SK-N-SH treated with all-trans-retinoic acid at 6 μM for 48 hours (cell line): ENCODE measurements around the gene LEFTY1.

Experiments
- ATAC-seq: fragments of 200-7000 bp; cut with Tn5 transposase; 3 replicates; pipeline ENCODE4 v1.9.1; 2020; ENCODE audit warnings: mild to moderate bottlenecking, moderate library complexity
- BACH2 ChIP-seq: fragments of 250-450 bp; sonication (Bioruptor Pico); IDR thresholded peaks from 2 replicates; pipeline ENCODE4 v1.9.0; 2021; ENCODE audit warnings: mild to moderate bottlenecking, borderline replicate concordance
- CSDC2 ChIP-seq: fragments of 250-450 bp; sonication (Bioruptor Pico); IDR thresholded peaks from 2 replicates; pipeline ENCODE4 v1.5.0; 2020; ENCODE audit warnings: mild to moderate bottlenecking, moderate library complexity
- ESRRG ChIP-seq: fragments of 250-450 bp; sonication (Bioruptor Pico); IDR thresholded peaks from 2 replicates; pipeline ENCODE4 v1.6.1; 2021; ENCODE audit warnings: mild to moderate bottlenecking
- OSR1 ChIP-seq: fragments of 250-450 bp; sonication (Bioruptor Pico); IDR thresholded peaks from 2 replicates; pipeline ENCODE4 v1.8.0; 2022; ENCODE audit warnings: moderate library complexity, mild to moderate bottlenecking, inconsistent platforms
- PPARA ChIP-seq: fragments of 250-450 bp; sonication (Bioruptor Pico); IDR thresholded peaks from 2 replicates; pipeline ENCODE4 v1.5.0; 2020; ENCODE audit warnings: mild to moderate bottlenecking, borderline replicate concordance
- RARB ChIP-seq: fragments of 250-450 bp; sonication (Bioruptor Pico); IDR thresholded peaks from 2 replicates; pipeline ENCODE4 v1.8.0; 2021; ENCODE audit warnings: mild to moderate bottlenecking, moderate library complexity
- SNAI2 ChIP-seq: fragments of 250-450 bp; sonication (Bioruptor Pico); IDR thresholded peaks from 2 replicates; pipeline ENCODE4 v1.5.0; 2020; ENCODE audit warnings: mild to moderate bottlenecking, moderate library complexity
- TOX ChIP-seq: fragments of 250-450 bp; sonication (Bioruptor Pico); IDR thresholded peaks from 2 replicates; pipeline ENCODE4 v1.8.0; 2021; ENCODE audit warnings: mild to moderate bottlenecking, moderate library complexity, borderline replicate concordance
- ZFP3 ChIP-seq: fragments of 250-450 bp; sonication (Bioruptor Pico); IDR thresholded peaks from 2 replicates; pipeline ENCODE4 v1.5.0; 2020; ENCODE audit warnings: mild to moderate bottlenecking, moderate library complexity
- ZFP30 ChIP-seq: fragments of 450-650 bp; formaldehyde crosslinking; IDR thresholded peaks from 2 replicates; pipeline ENCODE4 v1.5.0; 2022; ENCODE audit warnings: mild to moderate bottlenecking, moderate library complexity
- ZNF565 ChIP-seq: fragments of 450-650 bp; formaldehyde crosslinking; conservative IDR thresholded peaks from 2 replicates; pipeline ENCODE4 v1.5.0; 2020; ENCODE audit warnings: low read depth, mild to moderate bottlenecking, moderate library complexity
- ZNF70 ChIP-seq: fragments of 450-650 bp; formaldehyde crosslinking; IDR thresholded peaks from 2 replicates; pipeline ENCODE4 v1.5.0; 2020; ENCODE audit warnings: mild to moderate bottlenecking, moderate library complexity
- ZNF8 ChIP-seq: fragments of 450-650 bp; formaldehyde crosslinking; IDR thresholded peaks from 2 replicates; pipeline ENCODE4 v1.5.0; 2020; ENCODE audit warnings: mild to moderate bottlenecking, moderate library complexity
- TF ChIP-seq, protein P1 (sequence below): fragments of 250-450 bp; sonication (Bioruptor Pico); IDR thresholded peaks from 2 replicates; pipeline ENCODE4 v1.8.0; 2021; ENCODE audit warnings: low read depth, mild to moderate bottlenecking, moderate library complexity, borderline replicate concordance
- TF ChIP-seq, protein P2 (sequence below): fragments of 250-450 bp; sonication (Bioruptor Pico); IDR thresholded peaks from 2 replicates; pipeline ENCODE4 v1.8.0; 2020; ENCODE audit warnings: mild to moderate bottlenecking, moderate library complexity, borderline replicate concordance
- TF ChIP-seq, protein P3 (sequence below): fragments of 250-450 bp; sonication (Bioruptor Pico); IDR thresholded peaks from 2 replicates; pipeline ENCODE4 v1.5.1; 2020; ENCODE audit warnings: low read depth, mild to moderate bottlenecking, moderate library complexity
- TF ChIP-seq, protein P4 (sequence below): fragments of 250-450 bp; sonication (Bioruptor Pico); IDR thresholded peaks from 2 replicates; pipeline ENCODE4 v1.5.1; 2021; ENCODE audit warnings: mild to moderate bottlenecking, moderate library complexity

LEFTY1 gene

DNA sequence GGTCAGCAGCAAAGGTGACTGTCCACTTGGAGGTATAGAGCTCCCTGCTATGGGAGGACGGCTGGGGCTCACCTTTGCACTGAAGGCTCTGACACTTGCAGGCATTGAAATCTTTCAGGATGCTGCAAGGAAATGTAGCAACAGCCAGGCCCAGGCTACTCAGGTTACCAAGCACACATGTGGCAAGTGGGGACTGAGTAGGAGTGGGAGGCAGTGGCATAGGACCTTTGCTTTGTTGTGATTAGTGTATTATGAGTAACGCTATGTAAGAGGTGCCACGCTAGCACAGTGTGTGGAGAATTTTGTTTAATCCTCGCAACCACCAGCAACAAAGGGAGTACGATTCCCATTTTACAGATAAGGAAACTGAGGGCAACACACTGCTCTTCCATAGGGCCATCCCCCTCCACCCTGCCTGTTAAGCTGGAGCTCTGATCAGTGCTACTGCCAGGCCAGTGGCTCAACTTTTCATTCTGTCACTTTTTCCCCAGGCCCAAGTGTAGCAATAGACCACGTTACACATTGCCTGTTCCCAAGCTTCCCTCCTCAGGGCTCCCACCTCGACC is 28.0 kb downstream of the LEFTY1 start:
- no peak for ATAC-seq
- TF ChIP-seq, protein P1, sequence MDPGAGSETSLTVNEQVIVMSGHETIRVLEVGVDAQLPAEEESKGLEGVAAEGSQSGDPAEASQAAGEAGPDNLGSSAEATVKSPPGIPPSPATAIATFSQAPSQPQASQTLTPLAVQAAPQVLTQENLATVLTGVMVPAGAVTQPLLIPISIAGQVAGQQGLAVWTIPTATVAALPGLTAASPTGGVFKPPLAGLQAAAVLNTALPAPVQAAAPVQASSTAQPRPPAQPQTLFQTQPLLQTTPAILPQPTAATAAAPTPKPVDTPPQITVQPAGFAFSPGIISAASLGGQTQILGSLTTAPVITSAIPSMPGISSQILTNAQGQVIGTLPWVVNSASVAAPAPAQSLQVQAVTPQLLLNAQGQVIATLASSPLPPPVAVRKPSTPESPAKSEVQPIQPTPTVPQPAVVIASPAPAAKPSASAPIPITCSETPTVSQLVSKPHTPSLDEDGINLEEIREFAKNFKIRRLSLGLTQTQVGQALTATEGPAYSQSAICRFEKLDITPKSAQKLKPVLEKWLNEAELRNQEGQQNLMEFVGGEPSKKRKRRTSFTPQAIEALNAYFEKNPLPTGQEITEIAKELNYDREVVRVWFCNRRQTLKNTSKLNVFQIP (CRISPR knock-in tag): no peak
- TF ChIP-seq BACH2 (no peak), ZNF70 (CRISPR knock-in tag) (no peak), OSR1 (no peak), SNAI2 (CRISPR knock-in tag) (no peak), PPARA (no peak), ESRRG (CRISPR knock-in tag) (no peak), ZFP3 (CRISPR knock-in tag) (no peak), TOX (CRISPR knock-in tag) (no peak), RARB (CRISPR knock-in tag) (no peak)
- TF ChIP-seq, protein P2, sequence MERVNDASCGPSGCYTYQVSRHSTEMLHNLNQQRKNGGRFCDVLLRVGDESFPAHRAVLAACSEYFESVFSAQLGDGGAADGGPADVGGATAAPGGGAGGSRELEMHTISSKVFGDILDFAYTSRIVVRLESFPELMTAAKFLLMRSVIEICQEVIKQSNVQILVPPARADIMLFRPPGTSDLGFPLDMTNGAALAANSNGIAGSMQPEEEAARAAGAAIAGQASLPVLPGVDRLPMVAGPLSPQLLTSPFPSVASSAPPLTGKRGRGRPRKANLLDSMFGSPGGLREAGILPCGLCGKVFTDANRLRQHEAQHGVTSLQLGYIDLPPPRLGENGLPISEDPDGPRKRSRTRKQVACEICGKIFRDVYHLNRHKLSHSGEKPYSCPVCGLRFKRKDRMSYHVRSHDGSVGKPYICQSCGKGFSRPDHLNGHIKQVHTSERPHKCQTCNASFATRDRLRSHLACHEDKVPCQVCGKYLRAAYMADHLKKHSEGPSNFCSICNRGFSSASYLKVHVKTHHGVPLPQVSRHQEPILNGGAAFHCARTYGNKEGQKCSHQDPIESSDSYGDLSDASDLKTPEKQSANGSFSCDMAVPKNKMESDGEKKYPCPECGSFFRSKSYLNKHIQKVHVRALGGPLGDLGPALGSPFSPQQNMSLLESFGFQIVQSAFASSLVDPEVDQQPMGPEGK (CRISPR knock-in tag): no peak
- TF ChIP-seq, protein P3, sequence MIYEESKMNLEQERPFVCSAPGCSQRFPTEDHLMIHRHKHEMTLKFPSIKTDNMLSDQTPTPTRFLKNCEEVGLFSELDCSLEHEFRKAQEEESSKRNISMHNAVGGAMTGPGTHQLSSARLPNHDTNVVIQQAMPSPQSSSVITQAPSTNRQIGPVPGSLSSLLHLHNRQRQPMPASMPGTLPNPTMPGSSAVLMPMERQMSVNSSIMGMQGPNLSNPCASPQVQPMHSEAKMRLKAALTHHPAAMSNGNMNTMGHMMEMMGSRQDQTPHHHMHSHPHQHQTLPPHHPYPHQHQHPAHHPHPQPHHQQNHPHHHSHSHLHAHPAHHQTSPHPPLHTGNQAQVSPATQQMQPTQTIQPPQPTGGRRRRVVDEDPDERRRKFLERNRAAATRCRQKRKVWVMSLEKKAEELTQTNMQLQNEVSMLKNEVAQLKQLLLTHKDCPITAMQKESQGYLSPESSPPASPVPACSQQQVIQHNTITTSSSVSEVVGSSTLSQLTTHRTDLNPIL (CRISPR knock-in tag): no peak
- TF ChIP-seq, protein P4, sequence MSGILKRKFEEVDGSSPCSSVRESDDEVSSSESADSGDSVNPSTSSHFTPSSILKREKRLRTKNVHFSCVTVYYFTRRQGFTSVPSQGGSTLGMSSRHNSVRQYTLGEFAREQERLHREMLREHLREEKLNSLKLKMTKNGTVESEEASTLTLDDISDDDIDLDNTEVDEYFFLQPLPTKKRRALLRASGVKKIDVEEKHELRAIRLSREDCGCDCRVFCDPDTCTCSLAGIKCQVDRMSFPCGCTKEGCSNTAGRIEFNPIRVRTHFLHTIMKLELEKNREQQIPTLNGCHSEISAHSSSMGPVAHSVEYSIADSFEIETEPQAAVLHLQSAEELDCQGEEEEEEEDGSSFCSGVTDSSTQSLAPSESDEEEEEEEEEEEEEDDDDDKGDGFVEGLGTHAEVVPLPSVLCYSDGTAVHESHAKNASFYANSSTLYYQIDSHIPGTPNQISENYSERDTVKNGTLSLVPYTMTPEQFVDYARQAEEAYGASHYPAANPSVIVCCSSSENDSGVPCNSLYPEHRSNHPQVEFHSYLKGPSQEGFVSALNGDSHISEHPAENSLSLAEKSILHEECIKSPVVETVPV (CRISPR knock-in tag): no peak

DNA sequence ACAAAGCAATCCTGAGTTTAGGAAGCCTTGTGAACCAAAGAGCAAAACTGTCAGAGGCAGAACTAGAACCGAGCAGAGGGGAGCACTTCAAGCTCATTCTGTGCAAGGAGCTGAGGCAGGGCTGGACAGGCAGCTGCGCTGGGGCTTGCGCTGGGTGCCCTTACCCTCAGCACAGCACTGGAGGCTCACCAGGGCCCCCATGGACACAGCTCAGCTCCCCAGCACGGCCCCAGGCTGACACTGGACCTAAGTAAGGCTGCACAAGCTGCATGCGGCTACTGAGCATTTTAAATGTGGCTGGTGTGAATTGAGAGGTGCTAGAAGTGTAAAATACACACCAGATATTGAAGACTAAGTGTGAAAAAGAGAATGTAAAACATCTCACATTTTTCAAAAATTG is 28.8 kb downstream of the LEFTY1 start:
- no peak for ATAC-seq
- TF ChIP-seq TOX (CRISPR knock-in tag): no peak
- no peak for TF ChIP-seq ZFP3 (CRISPR knock-in tag)
- no peak for TF ChIP-seq ZNF8 (CRISPR knock-in tag)
- TF ChIP-seq ZFP30: no peak
- no peak for TF ChIP-seq SNAI2 (CRISPR knock-in tag)
- TF ChIP-seq BACH2: no peak
- TF ChIP-seq, protein P4 (CRISPR knock-in tag): no peak

DNA sequence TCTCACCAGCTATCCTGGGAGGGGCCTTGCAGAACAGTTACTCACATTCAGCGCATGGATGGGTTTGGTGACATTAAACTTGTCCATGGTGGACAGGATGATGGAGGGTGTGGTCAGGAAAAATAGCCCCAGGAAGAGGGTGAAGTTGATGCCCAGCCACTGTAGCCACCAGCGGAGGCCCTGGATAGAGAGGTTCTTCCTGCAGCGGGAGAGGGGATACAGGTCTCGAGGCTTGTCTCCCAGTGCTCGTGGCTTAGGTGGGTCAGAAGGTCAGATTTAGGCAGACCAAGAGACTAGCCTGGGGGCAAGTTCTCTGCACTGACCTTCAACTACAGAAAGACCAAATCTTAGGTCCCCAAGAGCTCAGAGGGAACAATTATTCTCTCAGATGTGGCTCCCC is 29.8 kb downstream of the LEFTY1 start:
- ATAC-seq: no peak
- TF ChIP-seq, protein P4 (CRISPR knock-in tag): no peak
- TF ChIP-seq ZNF565 (no peak), ZFP30 (no peak), PPARA (no peak), OSR1 (no peak), CSDC2 (CRISPR knock-in tag) (no peak)
- TF ChIP-seq, protein P3 (CRISPR knock-in tag): no peak
